ENCODE data around the gene VPS35L. TPM values are rescaled to one million over a fixed set of nuclear protein-coding genes. Genes with fewer than 3 reads are reported as not detected.

VPS35L gene
- total and polyA plus RNA-seq, 2 of the 13 experiments (the other 11 are each of a cell fraction or from before 2014, with no cell fraction given), result 1.4 to 1.6 TPM

DNA sequence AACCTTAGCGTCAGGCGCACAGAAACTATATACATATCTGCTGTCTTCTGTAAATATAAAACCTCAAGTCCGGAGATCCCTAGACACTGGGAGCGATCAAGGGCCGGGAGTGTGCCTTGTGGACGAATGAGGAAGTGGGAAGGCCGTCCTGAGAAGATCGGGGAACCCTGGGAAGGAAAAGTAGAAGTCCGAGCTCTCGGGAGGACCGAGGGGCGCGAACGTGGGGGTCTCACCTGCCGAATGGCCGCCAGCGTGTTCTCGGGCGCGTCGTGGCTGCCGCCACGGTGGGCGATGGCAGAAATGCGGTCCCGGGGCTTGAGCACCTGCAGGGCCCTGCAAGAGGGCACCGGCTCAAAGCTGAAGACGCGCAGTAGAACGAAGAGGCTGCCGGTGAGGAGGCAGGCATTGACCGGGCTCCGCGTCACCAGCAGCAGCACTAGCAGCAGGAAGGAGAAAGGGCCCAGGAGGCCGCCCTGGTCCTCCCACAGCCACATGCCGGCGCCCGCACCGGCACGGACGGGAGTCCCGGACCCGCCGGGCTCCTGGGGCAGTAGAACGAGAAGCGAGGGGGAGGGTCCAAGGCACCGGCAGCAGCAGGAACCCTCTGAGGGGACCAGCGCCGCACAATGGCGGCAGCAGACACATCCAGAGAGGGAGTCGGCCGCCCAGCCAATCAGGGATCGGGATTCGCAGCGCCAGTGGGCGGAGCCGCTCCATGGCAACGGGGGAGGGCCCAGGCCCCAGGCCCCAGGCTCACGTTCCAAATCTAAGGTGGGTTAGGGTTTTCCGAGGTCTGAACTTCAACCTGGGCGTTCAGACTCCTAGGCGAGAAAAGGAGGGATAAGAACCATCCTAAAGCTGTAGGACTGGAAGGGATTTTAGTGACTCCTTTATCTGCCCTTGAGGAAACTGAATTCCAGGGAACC, 33.8 kb upstream of the VPS35L start, which contains the start of gene GDE1 (continued):
- TF ChIP-seq, protein P1, sequence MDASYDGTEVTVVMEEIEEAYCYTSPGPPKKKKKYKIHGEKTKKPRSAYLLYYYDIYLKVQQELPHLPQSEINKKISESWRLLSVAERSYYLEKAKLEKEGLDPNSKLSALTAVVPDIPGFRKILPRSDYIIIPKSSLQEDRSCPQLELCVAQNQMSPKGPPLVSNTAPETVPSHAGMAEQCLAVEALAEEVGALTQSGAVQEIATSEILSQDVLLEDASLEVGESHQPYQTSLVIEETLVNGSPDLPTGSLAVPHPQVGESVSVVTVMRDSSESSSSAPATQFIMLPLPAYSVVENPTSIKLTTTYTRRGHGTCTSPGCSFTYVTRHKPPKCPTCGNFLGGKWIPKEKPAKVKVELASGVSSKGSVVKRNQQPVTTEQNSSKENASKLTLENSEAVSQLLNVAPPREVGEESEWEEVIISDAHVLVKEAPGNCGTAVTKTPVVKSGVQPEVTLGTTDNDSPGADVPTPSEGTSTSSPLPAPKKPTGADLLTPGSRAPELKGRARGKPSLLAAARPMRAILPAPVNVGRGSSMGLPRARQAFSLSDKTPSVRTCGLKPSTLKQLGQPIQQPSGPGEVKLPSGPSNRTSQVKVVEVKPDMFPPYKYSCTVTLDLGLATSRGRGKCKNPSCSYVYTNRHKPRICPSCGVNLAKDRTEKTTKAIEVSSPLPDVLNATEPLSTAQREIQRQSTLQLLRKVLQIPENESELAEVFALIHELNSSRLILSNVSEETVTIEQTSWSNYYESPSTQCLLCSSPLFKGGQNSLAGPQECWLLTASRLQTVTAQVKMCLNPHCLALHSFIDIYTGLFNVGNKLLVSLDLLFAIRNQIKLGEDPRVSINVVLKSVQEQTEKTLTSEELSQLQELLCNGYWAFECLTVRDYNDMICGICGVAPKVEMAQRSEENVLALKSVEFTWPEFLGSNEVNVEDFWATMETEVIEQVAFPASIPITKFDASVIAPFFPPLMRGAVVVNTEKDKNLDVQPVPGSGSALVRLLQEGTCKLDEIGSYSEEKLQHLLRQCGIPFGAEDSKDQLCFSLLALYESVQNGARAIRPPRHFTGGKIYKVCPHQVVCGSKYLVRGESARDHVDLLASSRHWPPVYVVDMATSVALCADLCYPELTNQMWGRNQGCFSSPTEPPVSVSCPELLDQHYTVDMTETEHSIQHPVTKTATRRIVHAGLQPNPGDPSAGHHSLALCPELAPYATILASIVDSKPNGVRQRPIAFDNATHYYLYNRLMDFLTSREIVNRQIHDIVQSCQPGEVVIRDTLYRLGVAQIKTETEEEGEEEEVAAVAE (CRISPR knock-in tag; IDR thresholded peaks at IDR 0.05; ENCODE audit: borderline replicate concordance), result peak; percentile 75
- TF ChIP-seq ZNF446 (CRISPR knock-in tag; IDR thresholded peaks at IDR 0.05) (peak; percentile 66), IRX3 (CRISPR knock-in tag; IDR thresholded peaks at IDR 0.05; ENCODE audit: borderline replicate concordance, low read depth) (no peak), ZNF263 (CRISPR knock-in tag; IDR thresholded peaks at IDR 0.05) (no peak), ZNF546 (CRISPR knock-in tag; conservative IDR thresholded peaks at IDR 0.05) (0 out of 2 replicates have a peak, but pooled peaks have one; percentile 69), HNRNPL (IDR thresholded peaks at IDR 0.05; ENCODE audit: low read depth, low read length) (0 out of 2 replicates have a peak, but pooled peaks have one; percentile 53), KAT2B (IDR thresholded peaks at IDR 0.05; ENCODE audit: borderline replicate concordance, low read depth, low read length) (no peak), ATRX (CRISPR knock-in tag; IDR thresholded peaks at IDR 0.05; ENCODE audit: borderline replicate concordance) (no peak), BRCA1 (CRISPR knock-in tag; IDR thresholded peaks at IDR 0.05) (no peak; the same call in 1 of the 2 replicates), HOXD1 (CRISPR knock-in tag; IDR thresholded peaks at IDR 0.05) (peak; percentile 18; the same call in 1 of the 2 replicates)
- TF ChIP-seq, protein P2, sequence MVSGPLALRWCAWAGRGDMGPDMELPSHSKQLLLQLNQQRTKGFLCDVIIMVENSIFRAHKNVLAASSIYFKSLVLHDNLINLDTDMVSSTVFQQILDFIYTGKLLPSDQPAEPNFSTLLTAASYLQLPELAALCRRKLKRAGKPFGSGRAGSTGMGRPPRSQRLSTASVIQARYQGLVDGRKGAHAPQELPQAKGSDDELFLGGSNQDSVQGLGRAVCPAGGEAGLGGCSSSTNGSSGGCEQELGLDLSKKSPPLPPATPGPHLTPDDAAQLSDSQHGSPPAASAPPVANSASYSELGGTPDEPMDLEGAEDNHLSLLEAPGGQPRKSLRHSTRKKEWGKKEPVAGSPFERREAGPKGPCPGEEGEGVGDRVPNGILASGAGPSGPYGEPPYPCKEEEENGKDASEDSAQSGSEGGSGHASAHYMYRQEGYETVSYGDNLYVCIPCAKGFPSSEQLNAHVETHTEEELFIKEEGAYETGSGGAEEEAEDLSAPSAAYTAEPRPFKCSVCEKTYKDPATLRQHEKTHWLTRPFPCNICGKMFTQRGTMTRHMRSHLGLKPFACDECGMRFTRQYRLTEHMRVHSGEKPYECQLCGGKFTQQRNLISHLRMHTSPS (CRISPR knock-in tag; IDR thresholded peaks at IDR 0.05; ENCODE audit: low read depth), result peak; percentile 48; the same call in 1 of the 2 replicates
- TF ChIP-seq, protein P3, sequence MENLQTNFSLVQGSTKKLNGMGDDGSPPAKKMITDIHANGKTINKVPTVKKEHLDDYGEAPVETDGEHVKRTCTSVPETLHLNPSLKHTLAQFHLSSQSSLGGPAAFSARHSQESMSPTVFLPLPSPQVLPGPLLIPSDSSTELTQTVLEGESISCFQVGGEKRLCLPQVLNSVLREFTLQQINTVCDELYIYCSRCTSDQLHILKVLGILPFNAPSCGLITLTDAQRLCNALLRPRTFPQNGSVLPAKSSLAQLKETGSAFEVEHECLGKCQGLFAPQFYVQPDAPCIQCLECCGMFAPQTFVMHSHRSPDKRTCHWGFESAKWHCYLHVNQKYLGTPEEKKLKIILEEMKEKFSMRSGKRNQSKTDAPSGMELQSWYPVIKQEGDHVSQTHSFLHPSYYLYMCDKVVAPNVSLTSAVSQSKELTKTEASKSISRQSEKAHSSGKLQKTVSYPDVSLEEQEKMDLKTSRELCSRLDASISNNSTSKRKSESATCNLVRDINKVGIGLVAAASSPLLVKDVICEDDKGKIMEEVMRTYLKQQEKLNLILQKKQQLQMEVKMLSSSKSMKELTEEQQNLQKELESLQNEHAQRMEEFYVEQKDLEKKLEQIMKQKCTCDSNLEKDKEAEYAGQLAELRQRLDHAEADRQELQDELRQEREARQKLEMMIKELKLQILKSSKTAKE (CRISPR knock-in tag; IDR thresholded peaks at IDR 0.05; ENCODE audit: borderline replicate concordance), result no peak
- TF ChIP-seq, protein P4, sequence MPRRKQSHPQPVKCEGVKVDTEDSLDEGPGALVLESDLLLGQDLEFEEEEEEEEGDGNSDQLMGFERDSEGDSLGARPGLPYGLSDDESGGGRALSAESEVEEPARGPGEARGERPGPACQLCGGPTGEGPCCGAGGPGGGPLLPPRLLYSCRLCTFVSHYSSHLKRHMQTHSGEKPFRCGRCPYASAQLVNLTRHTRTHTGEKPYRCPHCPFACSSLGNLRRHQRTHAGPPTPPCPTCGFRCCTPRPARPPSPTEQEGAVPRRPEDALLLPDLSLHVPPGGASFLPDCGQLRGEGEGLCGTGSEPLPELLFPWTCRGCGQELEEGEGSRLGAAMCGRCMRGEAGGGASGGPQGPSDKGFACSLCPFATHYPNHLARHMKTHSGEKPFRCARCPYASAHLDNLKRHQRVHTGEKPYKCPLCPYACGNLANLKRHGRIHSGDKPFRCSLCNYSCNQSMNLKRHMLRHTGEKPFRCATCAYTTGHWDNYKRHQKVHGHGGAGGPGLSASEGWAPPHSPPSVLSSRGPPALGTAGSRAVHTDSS (CRISPR knock-in tag; conservative IDR thresholded peaks at IDR 0.05), result 0 out of 2 replicates have a peak, but pooled peaks have one; percentile 8
- TF ChIP-seq, protein P5, sequence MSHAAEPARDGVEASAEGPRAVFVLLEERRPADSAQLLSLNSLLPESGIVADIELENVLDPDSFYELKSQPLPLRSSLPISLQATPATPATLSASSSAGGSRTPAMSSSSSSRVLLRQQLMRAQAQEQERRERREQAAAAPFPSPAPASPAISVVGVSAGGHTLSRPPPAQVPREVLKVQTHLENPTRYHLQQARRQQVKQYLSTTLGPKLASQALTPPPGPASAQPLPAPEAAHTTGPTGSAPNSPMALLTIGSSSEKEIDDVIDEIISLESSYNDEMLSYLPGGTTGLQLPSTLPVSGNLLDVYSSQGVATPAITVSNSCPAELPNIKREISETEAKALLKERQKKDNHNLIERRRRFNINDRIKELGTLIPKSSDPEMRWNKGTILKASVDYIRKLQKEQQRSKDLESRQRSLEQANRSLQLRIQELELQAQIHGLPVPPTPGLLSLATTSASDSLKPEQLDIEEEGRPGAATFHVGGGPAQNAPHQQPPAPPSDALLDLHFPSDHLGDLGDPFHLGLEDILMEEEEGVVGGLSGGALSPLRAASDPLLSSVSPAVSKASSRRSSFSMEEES (CRISPR knock-in tag; IDR thresholded peaks at IDR 0.05), result no peak

Data from HepG2 (cell line).